Tibial artery (tissue), 4 donors: ENCODE data around the gene ZNF571.

ENCODE experiments used
- DNase-seq, 2 donors: peaks; one replicate each; pipeline ENCODE4 v3.0.0-alpha.2; 2019
- H3K27ac ChIP-seq, 2 donors: fragments of 200-600 bp; sonication (generic) in 1 of 2; 1 replicate in 1 of 2; 2 replicates in 1 of 2; pipeline ENCODE4 v1.5.1; 2018 to 2019; ENCODE audit warnings: mild to moderate bottlenecking in 1 of 2
- H3K27me3 ChIP-seq, 2 donors: fragments of 200-600 bp; sonication (generic) in 1 of 2; one replicate each; pipeline versions ENCODE4 v1.5.1 to v1.6.0; 2016 to 2019
- H3K36me3 ChIP-seq, 3 donors: fragments of 200-600 bp; sonication (generic) in 2 of 3; one replicate each; pipeline ENCODE4 v1.5.1; 2016 to 2019; ENCODE audit warnings: mild to moderate bottlenecking in 2 of 3
- H3K4me1 ChIP-seq, 4 donors: fragments of 200-600 bp; sonication (generic) in 2 of 4; 1 replicate in 3 of 4; 2 replicates in 1 of 4; pipeline ENCODE4 v1.5.1; 2016 to 2019
- H3K4me3 ChIP-seq, 2 donors: fragments of 200-600 bp; sonication (generic) in 1 of 2; 1 replicate in 1 of 2; 2 replicates in 1 of 2; pipeline ENCODE4 v1.5.1; 2018 to 2019; ENCODE audit warnings: mild to moderate bottlenecking in 2 of 2
- H3K9me3 ChIP-seq, 3 donors: fragments of 200-600 bp; sonication (generic) in 1 of 3; one replicate each; pipeline ENCODE4 v1.5.1; 2016 to 2019
- CTCF ChIP-seq, 2 experiments: fragments of 200-600 bp in 1 of 2; fragments of 450-650 bp in 1 of 2; IDR thresholded peaks; one replicate each; pipeline ENCODE4 v1.5.1; 2017 to 2019; ENCODE audit warnings: antibody characterized with exemption in 2 of 2, mild to moderate bottlenecking in 1 of 2, moderate library complexity in 1 of 2
- intact Hi-C: fragments of 100-400 bp; cut with DNase I; formaldehyde crosslinking; loops from one replicate; pipeline ENCODE4 v1.15.0; 2023; ENCODE audit warnings: low total_unique reads

The ZNF571 gene

DNA sequence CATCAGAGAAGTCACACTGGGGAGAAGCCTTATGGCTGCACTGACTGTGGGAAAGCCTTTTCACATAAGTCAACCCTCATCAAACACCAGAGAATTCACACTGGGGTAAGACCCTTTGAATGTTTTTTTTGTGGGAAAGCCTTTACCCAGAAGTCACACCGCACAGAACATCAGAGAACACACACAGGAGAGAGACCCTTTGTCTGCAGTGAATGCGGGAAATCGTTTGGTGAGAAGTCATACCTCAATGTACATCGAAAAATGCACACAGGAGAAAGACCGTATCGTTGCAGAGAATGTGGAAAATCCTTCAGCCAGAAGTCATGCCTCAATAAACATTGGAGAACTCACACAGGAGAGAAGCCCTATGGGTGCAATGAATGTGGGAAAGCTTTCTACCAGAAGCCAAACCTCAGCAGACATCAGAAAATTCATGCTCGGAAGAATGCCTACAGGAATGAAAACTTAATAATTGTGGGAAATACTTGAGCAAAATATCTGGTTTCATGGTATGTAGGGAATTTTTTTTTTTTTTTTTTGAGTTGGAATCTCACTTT lies 57.1 kb downstream of the ZNF571 start:
- no peak overlapping the region for H3K4me3 ChIP-seq
- H3K4me1 ChIP-seq = no peaks in the 10 kb centered on the region
- peaks cover 17 to 75% (median 21%) of the 10 kb centered on the region in 3 donors for H3K9me3 ChIP-seq
- DNase-seq = no peak
- no peaks in the 10 kb centered on the region for H3K27me3 ChIP-seq
- intact Hi-C loops = no loop called here
- TF ChIP-seq CTCF (IDR thresholded peaks at IDR 0.05) = no peak
- H3K36me3 ChIP-seq = peaks cover 58 to 70% (median 67%) of the 10 kb centered on the region in 3 donors
- no peak overlapping the region for H3K27ac ChIP-seq

GRCh38 chr19:37519890-37520289 lies 74.7 kb downstream of the ZNF571 start:
- peaks cover 0 to 87% (median 19%) of the 10 kb centered on the region in 3 donors for H3K9me3 ChIP-seq
- H3K27ac ChIP-seq = no peak overlapping the region
- H3K36me3 ChIP-seq = peaks cover 89 to 100% (median 94%) of the 10 kb centered on the region in 3 donors

More at GRCh38 chr19:37519890-37520289, 74.7 kb downstream of the ZNF571 start:
- Histone ChIP-seq H3K4me3 (no peak overlapping the region), H3K27me3 (no peaks in the 10 kb centered on the region), H3K4me1 (no peaks in the 10 kb centered on the region)
- TF ChIP-seq CTCF (IDR thresholded peaks at IDR 0.05) = no peak
- intact Hi-C loops = no loop called here
- DNase-seq = no peak
